Osteocyte (in vitro differentiated cells): ENCODE data around the gene CCDC148. TPM values are rescaled to one million over a fixed set of nuclear protein-coding genes. Genes with fewer than 3 reads are reported as not detected.

Source experiments
- DNase-seq: peaks from one replicate; pipeline ENCODE4 v3.0.0; 2021; ENCODE audit warnings: mixed read lengths; ENCODE audit not compliant: unreplicated experiment; ENCODE audit errors: extremely low spot score
- H3K27ac Mint-ChIP-seq: one replicate; pipeline ENCODE4 v1.8.0; 2021; ENCODE audit warnings: mild to moderate bottlenecking, mixed read lengths; ENCODE audit not compliant: unreplicated experiment
- H3K27me3 Mint-ChIP-seq: one replicate; pipeline ENCODE4 v1.8.0; 2021; ENCODE audit warnings: mixed read lengths; ENCODE audit not compliant: unreplicated experiment
- H3K36me3 Mint-ChIP-seq: one replicate; pipeline ENCODE4 v1.8.0; 2021; ENCODE audit warnings: mixed read lengths; ENCODE audit not compliant: unreplicated experiment
- H3K4me1 Mint-ChIP-seq: one replicate; pipeline ENCODE4 v1.8.0; 2021; ENCODE audit warnings: mixed read lengths; ENCODE audit not compliant: unreplicated experiment
- H3K4me3 Mint-ChIP-seq: one replicate; pipeline ENCODE4 v1.8.0; 2021; ENCODE audit warnings: mild to moderate bottlenecking, moderate library complexity, mixed read lengths; ENCODE audit not compliant: unreplicated experiment
- H3K9me3 Mint-ChIP-seq: one replicate; pipeline ENCODE4 v1.8.0; 2021; ENCODE audit warnings: mixed read lengths; ENCODE audit not compliant: unreplicated experiment
- total RNA-seq: library from RNA; stranded (reverse); gene quantifications from 2 replicates; pipeline ENCODE4 v1.2.1, GENCODE V29; 2021
- TF ChIP-seq, protein P1 (sequence below): fragments of 200-600 bp; sonication (generic); IDR thresholded peaks from 2 replicates; pipeline ENCODE4 v1.5.0; 2021; ENCODE audit warnings: antibody characterized with exemption, mild to moderate bottlenecking, moderate library complexity

The CCDC148 gene
- total RNA-seq, 1 donor from 2014 or later: 2.8 TPM

- Mint-ChIP-seq H3K27ac (peak overlapping the region; percentile 36), H3K27me3 (no peaks in the 10 kb centered on the region), H3K4me1 (peaks cover 16% of the 10 kb centered on the region), H3K9me3 (peaks cover 12% of the 10 kb centered on the region), H3K4me3 (no peak overlapping the region), H3K36me3 (peaks cover 6% of the 10 kb centered on the region)
- no peak for DNase-seq
- TF ChIP-seq, protein P1, sequence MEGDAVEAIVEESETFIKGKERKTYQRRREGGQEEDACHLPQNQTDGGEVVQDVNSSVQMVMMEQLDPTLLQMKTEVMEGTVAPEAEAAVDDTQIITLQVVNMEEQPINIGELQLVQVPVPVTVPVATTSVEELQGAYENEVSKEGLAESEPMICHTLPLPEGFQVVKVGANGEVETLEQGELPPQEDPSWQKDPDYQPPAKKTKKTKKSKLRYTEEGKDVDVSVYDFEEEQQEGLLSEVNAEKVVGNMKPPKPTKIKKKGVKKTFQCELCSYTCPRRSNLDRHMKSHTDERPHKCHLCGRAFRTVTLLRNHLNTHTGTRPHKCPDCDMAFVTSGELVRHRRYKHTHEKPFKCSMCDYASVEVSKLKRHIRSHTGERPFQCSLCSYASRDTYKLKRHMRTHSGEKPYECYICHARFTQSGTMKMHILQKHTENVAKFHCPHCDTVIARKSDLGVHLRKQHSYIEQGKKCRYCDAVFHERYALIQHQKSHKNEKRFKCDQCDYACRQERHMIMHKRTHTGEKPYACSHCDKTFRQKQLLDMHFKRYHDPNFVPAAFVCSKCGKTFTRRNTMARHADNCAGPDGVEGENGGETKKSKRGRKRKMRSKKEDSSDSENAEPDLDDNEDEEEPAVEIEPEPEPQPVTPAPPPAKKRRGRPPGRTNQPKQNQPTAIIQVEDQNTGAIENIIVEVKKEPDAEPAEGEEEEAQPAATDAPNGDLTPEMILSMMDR: no peak
Observed at GRCh38 chr2:158291544-158292180, 164.9 kb downstream of the CCDC148 start.

DNA sequence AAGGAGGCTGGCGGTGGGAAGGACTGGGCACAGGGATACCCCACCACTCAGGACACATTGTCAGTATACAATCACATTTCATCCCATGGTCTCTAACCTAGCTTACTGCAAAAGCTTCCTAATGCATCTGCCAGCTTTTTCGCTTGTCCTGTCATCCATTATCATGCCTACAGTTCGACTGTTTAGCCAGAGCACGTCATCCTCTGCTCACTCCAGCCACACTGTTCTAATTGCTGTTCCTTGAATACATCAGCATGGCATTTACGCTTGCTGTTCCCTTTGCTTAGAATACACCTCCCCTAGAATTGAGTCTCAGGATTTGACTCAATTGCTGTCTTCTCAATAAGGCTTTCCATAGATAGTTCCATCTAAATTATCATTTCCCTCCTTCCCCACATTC lies 166.3 kb downstream of the CCDC148 start:
- H3K4me1 Mint-ChIP-seq: peaks cover 16% of the 10 kb centered on the region

GRCh38 chr2:158276619-158277471 lies 179.7 kb downstream of the CCDC148 start:
- TF ChIP-seq, protein P1: no peak
- peaks cover 5% of the 10 kb centered on the region for H3K9me3 Mint-ChIP-seq
- DNase-seq: no peak
- H3K27me3 Mint-ChIP-seq: no peaks in the 10 kb centered on the region
- no peak overlapping the region for H3K27ac Mint-ChIP-seq
- peaks cover 14% of the 10 kb centered on the region for H3K4me1 Mint-ChIP-seq
- no peaks in the 10 kb centered on the region for H3K36me3 Mint-ChIP-seq
- no peak overlapping the region for H3K4me3 Mint-ChIP-seq

More for the DNA sequence above, 166.3 kb downstream of the CCDC148 start:
- Mint-ChIP-seq H3K4me3 (no peak overlapping the region), H3K36me3 (peaks cover 6% of the 10 kb centered on the region), H3K27ac (no peak overlapping the region), H3K9me3 (peaks cover 13% of the 10 kb centered on the region), H3K27me3 (no peaks in the 10 kb centered on the region)
- TF ChIP-seq, protein P1: no peak
- no peak for DNase-seq

DNA sequence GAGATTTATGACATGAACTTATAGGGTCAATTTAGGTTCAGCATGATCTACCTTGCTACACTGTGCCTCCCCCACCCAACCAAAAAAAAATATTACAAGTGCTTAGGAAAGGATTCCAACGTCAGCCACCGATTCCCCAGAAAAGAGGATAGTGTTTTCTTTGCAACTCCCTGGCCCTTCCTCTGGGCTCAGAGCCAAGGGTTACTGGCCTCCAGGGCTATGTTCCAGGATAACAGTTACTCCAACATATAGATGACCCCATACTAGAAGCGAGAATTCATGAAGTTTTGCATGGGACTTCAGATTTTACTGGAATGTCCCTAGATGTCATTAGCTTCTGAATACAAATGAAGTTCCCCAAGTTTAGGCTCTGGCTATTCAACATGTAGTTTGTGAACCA lies 182.8 kb downstream of the CCDC148 start:
- no peak overlapping the region for H3K27ac Mint-ChIP-seq
- TF ChIP-seq, protein P1: no peak
- no peak for DNase-seq
- no peaks in the 10 kb centered on the region for H3K36me3 Mint-ChIP-seq
- H3K4me3 Mint-ChIP-seq: no peak overlapping the region
- H3K4me1 Mint-ChIP-seq: peaks cover 14% of the 10 kb centered on the region
- no peaks in the 10 kb centered on the region for H3K27me3 Mint-ChIP-seq
- peaks cover 4% of the 10 kb centered on the region for H3K9me3 Mint-ChIP-seq

DNA sequence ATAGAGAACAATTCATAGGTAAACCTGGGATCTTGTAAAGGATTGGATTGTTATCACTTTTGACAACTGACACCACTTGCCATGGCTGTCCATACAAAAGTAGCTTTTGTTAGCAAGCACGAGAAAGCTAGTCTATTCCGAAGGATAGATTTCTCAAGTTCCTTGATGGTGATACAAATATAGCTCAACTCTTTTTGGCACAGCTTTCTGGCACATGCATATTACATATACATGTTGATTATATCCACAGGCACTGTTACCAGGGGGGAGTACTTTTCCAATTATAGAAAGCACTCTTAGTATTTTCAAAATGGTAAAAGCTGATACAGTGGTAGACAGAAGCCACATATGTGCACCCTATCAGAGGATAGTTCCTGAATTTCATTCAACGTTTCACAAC lies 186.0 kb downstream of the CCDC148 start:
- Mint-ChIP-seq H3K36me3 (no peaks in the 10 kb centered on the region), H3K27ac (no peak overlapping the region), H3K4me3 (no peak overlapping the region), H3K9me3 (peaks cover 4% of the 10 kb centered on the region), H3K4me1 (peaks cover 14% of the 10 kb centered on the region), H3K27me3 (no peaks in the 10 kb centered on the region)
- no peak for DNase-seq
- TF ChIP-seq, protein P1: no peak
